GM19452 (cell line): ENCODE measurements around the gene LRGUK.

Experiments
- ATAC-seq: cut with Tn5 transposase; IDR thresholded peaks from one replicate; pipeline ENCODE4 v1.9.1; 2021; ENCODE audit not compliant: unreplicated experiment

The LRGUK gene

DNA sequence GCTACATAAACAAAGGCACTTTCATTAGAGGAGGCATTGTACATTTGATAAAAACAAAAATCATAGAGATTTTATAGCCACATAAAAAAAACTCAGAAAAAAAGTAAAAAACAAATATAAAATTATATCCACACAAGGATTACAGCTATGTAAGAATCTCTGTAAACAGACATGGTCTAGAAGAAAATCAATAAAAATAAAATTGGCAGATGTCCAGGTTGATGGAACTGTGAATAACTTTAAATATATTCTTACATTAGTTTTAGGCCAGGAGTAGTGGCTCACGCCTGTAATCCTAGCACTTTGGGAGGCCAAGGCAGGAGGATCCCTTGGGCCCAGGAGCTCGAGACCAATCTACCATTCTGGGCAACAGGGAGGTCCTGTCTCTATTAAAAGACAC lies 170.3 kb downstream of the LRGUK start:
- no peak for ATAC-seq

GRCh38 chr7:134298902-134299683 lies 172.0 kb downstream of the LRGUK start:
- ATAC-seq: peak; percentile 64

GRCh38 chr7:134300988-134301387 lies 173.8 kb downstream of the LRGUK start:
- no peak for ATAC-seq

DNA sequence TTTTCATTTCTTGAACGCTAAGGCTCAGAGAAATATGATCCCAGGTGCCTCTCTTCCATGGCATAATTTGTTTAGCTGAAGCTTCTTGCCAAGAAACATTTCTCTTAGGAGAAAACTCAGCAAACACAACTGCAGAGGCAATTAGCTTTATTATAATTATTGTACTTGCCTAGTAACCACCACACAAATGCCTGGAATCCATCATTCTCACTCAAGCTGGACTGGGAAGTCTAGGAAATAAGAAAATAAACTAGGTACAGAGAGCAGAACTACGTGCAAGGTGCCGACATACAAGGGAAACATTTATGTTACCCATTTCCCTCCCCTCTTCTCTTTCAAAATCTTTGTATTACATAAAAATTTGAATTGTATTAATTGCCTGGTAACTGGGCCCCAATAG lies 174.5 kb downstream of the LRGUK start:
- no peak for ATAC-seq

- ATAC-seq: no peak
Observed at GRCh38 chr7:134302120-134302519, 175.0 kb downstream of the LRGUK start.

GRCh38 chr7:134307320-134307719 lies 180.2 kb downstream of the LRGUK start:
- ATAC-seq: no peak

- ATAC-seq: no peak
Observed at GRCh38 chr7:134308548-134308947, 181.4 kb downstream of the LRGUK start.

GRCh38 chr7:134311807-134312206 lies 184.7 kb downstream of the LRGUK start:
- no peak for ATAC-seq

DNA sequence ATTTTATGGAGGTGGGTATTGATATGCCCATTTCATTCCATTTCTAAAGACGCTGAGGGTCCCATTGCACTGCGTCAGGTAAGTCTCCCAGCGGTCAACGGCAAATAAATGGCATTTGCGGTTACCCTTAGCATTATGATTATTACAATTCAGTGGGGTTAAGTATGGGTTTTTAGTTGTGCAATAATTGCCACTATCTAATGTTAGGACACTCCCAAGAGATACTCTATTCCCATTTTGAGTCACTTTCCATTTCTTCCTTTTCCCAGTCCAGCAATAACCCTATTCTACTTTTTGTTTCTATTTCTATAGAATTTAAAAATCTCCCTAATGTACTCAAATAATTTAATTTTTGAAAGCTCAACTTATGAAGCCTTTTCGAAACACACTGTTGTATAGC lies 185.6 kb downstream of the LRGUK start:
- ATAC-seq: no peak

DNA sequence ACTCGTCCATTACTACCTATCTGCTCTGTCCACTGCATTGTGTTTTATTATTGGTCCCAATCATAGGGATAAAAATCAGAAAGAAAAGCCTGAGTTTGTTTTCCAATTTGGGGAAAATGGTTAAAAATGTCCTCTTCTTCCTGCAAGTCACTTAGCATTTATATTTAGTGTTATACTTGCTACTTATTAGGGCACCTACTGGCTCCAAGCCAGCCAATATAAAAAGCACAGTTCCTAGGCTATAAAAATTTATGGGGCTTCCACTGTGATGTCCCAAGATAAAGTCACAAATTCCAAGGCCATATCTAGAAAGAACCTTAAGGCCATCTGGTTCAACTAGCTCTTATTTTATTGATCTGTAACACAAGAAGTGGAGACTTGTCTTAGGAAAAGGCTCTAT lies 186.4 kb downstream of the LRGUK start:
- no peak for ATAC-seq
